ENCODE measurements around the gene RAB25.
"Not testable (repeated sequence)": the region's sequence is repeated elsewhere in the genome, so short reads cannot be mapped to it uniquely, and the experiment has no call there.

The RAB25 gene

GRCh38 chr1:156060937-156061636, at the start of gene RAB25:
Gene RAB25 (plus strand): TSS chr1:156061160. CDS start chr1:156061401, 241 bp downstream.
- in situ Hi-C loops (cut with MboI; ENCODE audit: low sequenced_read_pairs) = no loop called here

DNA sequence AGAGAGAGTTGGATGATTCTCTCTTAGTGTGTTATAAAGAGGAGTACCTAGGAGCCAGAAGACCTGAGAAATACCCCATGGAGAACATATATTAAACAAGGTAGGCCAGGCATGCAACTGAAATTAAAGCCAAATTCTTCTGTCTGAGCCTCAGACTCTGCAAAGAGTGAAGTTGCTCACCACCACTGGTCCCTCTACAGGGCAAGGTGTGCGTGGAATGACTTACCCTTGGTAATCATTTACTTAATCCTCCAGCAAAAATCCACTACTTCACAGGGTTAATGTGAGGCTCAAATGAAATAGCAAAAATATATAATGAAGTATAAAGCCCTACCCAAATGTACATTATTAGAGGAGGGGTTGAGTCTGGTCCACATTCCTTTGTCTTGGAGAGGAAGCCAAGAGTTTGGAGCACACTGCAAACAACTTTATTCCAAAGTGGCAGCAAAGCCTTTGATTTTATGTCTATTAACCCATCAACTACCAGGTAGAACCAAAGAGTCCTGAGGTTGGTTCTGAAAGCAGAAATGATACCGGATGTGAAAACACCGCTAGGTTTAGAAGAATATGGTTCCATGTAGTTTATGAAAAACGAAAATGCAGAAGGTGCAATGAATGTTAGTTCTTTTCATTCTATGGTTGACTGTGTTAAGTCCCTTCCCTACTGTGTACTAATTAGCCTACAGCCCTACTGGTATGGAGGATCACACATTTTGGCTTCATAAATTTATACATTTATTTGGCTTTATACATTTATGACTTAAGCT, 48.7 kb upstream of the RAB25 start:
- in situ Hi-C loops (cut with MboI; ENCODE audit: low sequenced_read_pairs) = no loop called here

GRCh38 chr1:156014829-156015228, 46.1 kb upstream of the RAB25 start:
- in situ Hi-C loops (cut with MboI; ENCODE audit: low sequenced_read_pairs) = no loop called here

DNA sequence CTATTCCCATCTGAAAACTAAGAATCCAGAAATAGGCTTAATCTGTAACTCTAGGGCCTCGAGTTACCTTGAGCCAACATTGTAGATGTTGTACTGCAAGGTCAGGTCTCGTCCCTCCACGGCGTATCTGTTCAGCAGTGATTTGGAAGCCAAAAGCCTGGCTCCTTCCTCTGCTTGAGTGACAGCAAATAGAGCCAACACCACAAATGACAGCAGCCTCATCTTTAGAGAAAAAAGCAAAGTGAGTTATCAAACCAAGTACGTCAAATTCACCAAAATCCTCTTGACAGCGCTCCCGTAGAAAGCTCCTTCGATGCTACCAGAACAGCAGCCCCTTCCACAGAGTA, 41.0 kb upstream of the RAB25 start:
- in situ Hi-C loops (cut with MboI; ENCODE audit: low sequenced_read_pairs) = no loop called here

DNA sequence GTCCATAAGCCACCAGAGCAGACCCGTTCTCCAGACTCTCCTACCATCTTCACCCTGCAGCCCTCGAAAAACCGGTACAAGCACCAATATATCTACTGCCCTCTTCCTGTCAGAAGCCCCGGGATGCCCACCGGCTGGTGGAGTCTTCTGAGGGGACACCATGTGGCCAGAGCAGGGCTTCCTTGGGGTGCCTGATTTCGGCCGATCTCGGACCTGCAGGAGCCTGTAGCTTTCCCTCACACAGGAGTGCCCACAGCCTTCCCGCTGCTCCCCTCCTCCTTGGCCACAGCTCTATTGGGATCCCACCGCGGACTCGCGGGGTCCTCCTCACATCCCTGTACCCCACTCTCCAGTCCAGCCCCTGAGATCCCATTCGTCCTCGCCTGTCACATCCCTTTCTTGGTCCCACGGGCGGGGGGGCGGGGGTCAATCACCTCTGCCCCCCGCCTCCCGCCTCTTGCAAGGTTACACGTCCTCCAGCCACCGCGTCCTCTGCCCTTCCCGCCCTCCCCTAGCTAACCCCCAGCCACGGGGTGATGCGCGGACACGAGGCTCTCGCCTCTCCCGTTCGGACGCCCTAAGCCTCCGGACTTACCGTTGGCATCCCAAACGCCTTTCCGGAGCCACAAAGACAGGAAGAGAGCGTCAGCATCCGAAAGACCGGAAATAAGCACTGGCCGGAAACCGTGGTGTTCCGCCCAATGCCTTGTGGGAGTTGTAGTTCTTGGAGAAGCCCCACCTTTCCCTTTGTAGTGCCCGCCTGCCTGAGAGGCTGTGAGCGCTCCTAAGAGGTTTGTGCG, 40.5 kb upstream of the RAB25 start, which contains the start of gene SSR2:
TSS of gene SSR2 (minus strand) at position 659 of the 800 bp plus-strand sequence. CDS start 784 bp downstream, outside the sequence.
- in situ Hi-C loops (cut with MboI; ENCODE audit: low sequenced_read_pairs) = no loop called here

DNA sequence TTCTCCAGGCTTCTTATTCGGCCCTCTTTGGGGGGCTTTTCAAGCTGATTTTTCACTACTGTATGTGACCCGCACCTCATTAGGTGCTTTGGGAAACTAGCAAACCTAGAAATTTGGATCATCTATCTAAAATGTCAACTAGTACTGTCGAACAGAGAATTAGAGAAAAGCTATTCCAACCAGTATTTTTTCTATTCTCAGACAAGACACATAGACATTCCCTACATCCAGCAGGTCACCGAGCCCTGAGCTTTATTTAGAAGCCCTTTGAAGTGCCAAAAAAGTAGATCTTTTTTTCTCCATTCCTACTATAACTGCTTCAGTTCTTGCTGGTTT, 39.9 kb upstream of the RAB25 start:
- in situ Hi-C loops (cut with MboI; ENCODE audit: low sequenced_read_pairs) = no loop called here

DNA sequence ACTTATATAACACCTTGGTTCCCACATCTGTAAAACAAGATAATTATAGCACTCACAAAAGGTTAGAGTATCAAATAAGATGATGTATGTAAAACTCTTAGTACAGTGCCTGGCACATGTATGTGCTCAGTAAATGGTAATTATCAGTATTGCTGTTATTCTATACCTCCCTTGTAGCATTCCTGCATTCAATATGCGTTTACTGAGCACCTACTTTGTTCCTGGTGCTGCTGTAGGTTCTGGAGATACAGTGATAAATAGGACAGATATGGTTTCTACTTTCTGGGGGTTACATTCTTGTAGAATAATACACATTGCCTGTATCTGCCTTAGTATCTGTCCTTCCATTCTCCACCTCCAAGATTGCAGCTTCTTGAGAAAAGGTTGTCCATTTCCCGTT, 39.0 kb upstream of the RAB25 start:
- in situ Hi-C loops (cut with MboI; ENCODE audit: low sequenced_read_pairs) = no loop called here

DNA sequence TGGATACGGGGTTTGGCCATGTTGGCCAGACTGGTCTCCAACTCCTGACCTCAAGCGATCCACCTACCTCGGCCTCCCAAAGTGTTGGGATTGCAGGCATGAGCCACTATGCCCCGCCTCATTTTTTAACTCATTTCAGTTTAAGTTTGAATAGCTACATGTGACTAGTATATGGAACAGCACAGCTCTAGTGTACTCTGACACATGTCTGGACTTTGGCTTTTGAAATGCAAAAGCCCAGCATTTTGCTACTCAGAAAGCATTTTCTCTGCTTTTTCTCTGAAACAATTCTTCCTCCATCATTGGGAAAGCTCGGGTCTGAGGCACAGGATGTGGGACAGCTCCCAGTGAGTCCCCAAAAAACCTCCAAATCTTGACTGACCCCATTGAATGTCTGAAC, 36.2 kb upstream of the RAB25 start:
- in situ Hi-C loops (cut with MboI; ENCODE audit: low sequenced_read_pairs) = no loop called here

GRCh38 chr1:156025876-156026275, 35.1 kb upstream of the RAB25 start:
- in situ Hi-C loops (cut with MboI; ENCODE audit: low sequenced_read_pairs) = no loop called here

DNA sequence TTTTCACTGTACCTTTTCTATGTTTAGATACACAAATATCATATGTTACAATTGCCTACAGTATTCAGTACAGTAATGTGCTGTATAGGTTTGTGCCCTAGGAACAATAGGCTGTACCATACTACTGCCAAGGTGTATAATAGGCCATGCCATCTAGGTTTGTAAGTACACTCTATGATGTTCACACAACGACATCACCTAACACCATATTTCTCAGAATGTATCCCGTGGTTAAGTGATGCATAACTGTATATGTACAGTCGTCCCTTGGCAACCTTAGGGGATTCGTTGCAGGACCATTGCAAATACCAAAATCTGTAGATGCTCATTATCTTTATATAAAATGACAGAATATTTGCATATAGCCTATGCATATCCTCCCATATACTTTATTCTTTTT, 34.4 kb upstream of the RAB25 start:
- in situ Hi-C loops (cut with MboI; ENCODE audit: low sequenced_read_pairs) = no loop called here

- in situ Hi-C loops (cut with MboI; ENCODE audit: low sequenced_read_pairs) = no loop called here
Measured at GRCh38 chr1:156033011-156033410, 27.9 kb upstream of the RAB25 start.

- in situ Hi-C loops (cut with MboI; ENCODE audit: low sequenced_read_pairs) = not testable (repeated sequence)
Measured at GRCh38 chr1:156034991-156035390, 26.0 kb upstream of the RAB25 start.

GRCh38 chr1:156042828-156043227, 18.1 kb upstream of the RAB25 start:
- in situ Hi-C loops (cut with MboI; ENCODE audit: low sequenced_read_pairs) = no loop called here

DNA sequence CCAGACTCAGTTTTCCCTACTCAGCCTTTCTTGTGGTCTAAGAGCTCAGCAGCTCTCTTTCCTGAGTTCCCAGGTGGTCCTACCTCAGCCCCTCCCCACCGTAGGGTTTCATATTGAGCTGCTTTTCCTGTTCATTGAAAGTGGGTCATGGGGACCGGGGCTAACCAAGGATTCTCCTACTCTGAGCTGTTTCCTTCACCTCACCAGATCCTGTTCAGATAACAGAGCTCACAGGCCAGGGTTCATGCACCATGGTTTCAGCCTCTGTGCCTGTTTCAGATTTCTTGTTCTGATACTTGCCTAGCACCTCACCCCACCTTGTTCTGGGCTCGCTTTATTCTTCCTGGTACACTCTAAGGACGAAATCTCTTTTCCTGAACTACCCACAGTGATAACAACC, 15.9 kb upstream of the RAB25 start:
- in situ Hi-C loops (cut with MboI; ENCODE audit: low sequenced_read_pairs) = no loop called here

DNA sequence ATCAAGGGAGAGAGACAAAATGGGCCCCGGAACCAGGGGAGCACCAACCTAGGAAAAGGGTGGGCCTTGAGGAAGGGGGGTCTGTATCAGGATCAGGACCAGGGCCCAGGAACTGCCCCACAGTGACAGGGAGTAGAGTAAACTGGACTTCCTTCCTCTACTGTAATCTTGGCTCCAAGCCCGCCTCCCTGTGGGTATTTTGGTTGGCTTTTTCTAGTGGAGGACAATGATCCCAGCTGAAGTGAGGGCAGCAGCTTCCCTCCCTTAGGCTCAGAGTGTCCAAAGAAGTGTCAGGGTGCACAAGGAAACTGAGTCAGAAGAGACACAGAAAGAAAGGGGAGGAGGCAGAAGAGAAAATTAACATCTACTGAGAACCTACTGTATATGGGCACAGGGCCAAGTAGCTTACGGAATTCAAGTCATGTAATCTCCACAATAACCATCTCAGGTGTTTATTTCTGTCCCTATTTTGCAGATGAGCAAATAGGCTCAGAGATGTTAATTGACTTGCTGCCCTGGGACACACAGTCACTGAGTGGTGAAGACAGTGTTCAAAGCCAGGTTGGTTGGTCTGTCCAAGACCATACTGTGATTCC, 12.2 kb upstream of the RAB25 start:
- in situ Hi-C loops (cut with MboI; ENCODE audit: low sequenced_read_pairs) = no loop called here

GRCh38 chr1:156050376-156050775, 10.6 kb upstream of the RAB25 start:
- in situ Hi-C loops (cut with MboI; ENCODE audit: low sequenced_read_pairs) = loop anchor here (10.0 kb wide), 1 partner anchor 116 kb away; the partner anchor contains the start of gene KHDC4

DNA sequence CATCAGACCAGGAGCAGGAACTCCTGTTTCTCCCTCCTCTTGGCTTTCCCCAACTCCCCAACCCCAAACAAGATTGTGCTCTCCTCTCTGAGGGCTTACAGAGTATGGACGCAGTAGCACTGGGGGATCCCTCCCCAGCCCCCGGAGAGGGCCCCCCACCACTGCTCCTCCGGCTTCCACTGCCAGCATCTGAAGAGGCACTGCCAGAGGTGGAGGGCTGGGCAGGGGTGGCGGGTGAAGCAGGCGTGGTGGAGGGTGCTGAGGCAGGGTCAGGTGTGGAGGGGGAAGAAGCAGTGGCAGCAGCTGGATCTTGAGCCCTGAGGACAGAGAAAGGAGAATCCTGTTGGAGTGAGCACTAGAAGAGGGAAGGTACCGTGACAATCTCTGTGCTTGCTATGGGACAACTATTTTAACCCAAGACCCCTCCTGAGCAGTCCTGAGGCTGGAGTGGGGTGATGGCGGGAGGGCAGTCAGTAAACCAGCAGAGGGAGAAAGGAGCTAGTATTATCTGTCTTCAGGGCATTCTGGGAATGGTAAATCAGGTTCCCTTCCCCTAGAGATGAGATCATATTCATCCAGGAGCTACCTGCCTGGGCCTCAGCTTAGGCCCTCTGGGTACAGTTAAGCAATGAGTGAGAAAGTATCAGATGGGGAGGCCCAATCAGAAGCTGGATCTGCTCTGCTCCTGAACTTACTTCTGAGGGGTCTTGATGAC, 9.8 kb upstream of the RAB25 start:
- in situ Hi-C loops (cut with MboI; ENCODE audit: low sequenced_read_pairs) = loop anchor here (10.0 kb wide), 1 partner anchor 116 kb away; the partner anchor contains the start of gene KHDC4

- in situ Hi-C loops (cut with MboI; ENCODE audit: low sequenced_read_pairs) = loop anchor here (10.0 kb wide), 1 partner anchor 118 kb away; the partner anchor contains the start of gene KHDC4
Measured at GRCh38 chr1:156052862-156053767, 7.8 kb upstream of the RAB25 start.

GRCh38 chr1:156053768-156054499, 7.0 kb upstream of the RAB25 start, which contains the start of gene UBQLN4:
Gene UBQLN4 (minus strand): TSS chr1:156053798. CDS start chr1:156053701, 97 bp downstream.
- in situ Hi-C loops (cut with MboI; ENCODE audit: low sequenced_read_pairs) = loop anchor here (10.0 kb wide), 1 partner anchor 119 kb away; the partner anchor contains the start of gene KHDC4
